Measurements from ENCODE around the gene ERMARD.

ERMARD gene

GRCh38 chr6:169800668-169801395 lies 49.4 kb downstream of the ERMARD start:
- TF ChIP-seq REST (IDR thresholded peaks at IDR 0.05; ENCODE audit: insufficient read depth in 1 of 2, low read depth in 2 of 2, low read length in 2 of 2), result no peak
- no peak for TF ChIP-seq TAF1 (IDR thresholded peaks at IDR 0.05; ENCODE audit: borderline replicate concordance, insufficient read depth, low read length)
- no peak for TF ChIP-seq FOXP2 (optimal IDR thresholded peaks at IDR 0.05; ENCODE audit: borderline replicate concordance, extremely low read depth, extremely low read length, insufficient read depth)
- no peak for TF ChIP-seq SIN3A (IDR thresholded peaks at IDR 0.05; ENCODE audit: borderline replicate concordance, insufficient read depth, low read length)
- TF ChIP-seq POLR2AphosphoS5 (IDR thresholded peaks at IDR 0.05; ENCODE audit: low read depth, low read length), result no peak

- no peak for TF ChIP-seq FOXP2 (optimal IDR thresholded peaks at IDR 0.05; ENCODE audit: borderline replicate concordance, extremely low read depth, extremely low read length, insufficient read depth)
- TF ChIP-seq SIN3A (IDR thresholded peaks at IDR 0.05; ENCODE audit: borderline replicate concordance, insufficient read depth, low read length), result no peak
- TF ChIP-seq TAF1 (IDR thresholded peaks at IDR 0.05; ENCODE audit: borderline replicate concordance, insufficient read depth, low read length), result no peak
- TF ChIP-seq POLR2AphosphoS5 (IDR thresholded peaks at IDR 0.05; ENCODE audit: low read depth, low read length), result no peak
- no peak for TF ChIP-seq REST (IDR thresholded peaks at IDR 0.05; ENCODE audit: insufficient read depth in 1 of 2, low read depth in 2 of 2, low read length in 2 of 2)
These were observed 50.2 kb downstream of the ERMARD start for GRCh38 chr6:169801396-169802160.

- TF ChIP-seq TAF1 (IDR thresholded peaks at IDR 0.05; ENCODE audit: borderline replicate concordance, insufficient read depth, low read length), result no peak
- no peak for TF ChIP-seq REST (IDR thresholded peaks at IDR 0.05; ENCODE audit: insufficient read depth in 1 of 2, low read depth in 2 of 2, low read length in 2 of 2)
- no peak for TF ChIP-seq POLR2AphosphoS5 (IDR thresholded peaks at IDR 0.05; ENCODE audit: low read depth, low read length)
- no peak for TF ChIP-seq SIN3A (IDR thresholded peaks at IDR 0.05; ENCODE audit: borderline replicate concordance, insufficient read depth, low read length)
- TF ChIP-seq FOXP2 (optimal IDR thresholded peaks at IDR 0.05; ENCODE audit: borderline replicate concordance, extremely low read depth, extremely low read length, insufficient read depth), result no peak
These were observed 51.4 kb downstream of the ERMARD start for GRCh38 chr6:169802790-169803189.

GRCh38 chr6:169803271-169803811 lies 51.9 kb downstream of the ERMARD start:
- no peak for TF ChIP-seq FOXP2 (optimal IDR thresholded peaks at IDR 0.05; ENCODE audit: borderline replicate concordance, extremely low read depth, extremely low read length, insufficient read depth)
- no peak for TF ChIP-seq POLR2AphosphoS5 (IDR thresholded peaks at IDR 0.05; ENCODE audit: low read depth, low read length)
- no peak for TF ChIP-seq TAF1 (IDR thresholded peaks at IDR 0.05; ENCODE audit: borderline replicate concordance, insufficient read depth, low read length)
- TF ChIP-seq SIN3A (IDR thresholded peaks at IDR 0.05; ENCODE audit: borderline replicate concordance, insufficient read depth, low read length), result no peak
- no peak for TF ChIP-seq REST (IDR thresholded peaks at IDR 0.05; ENCODE audit: insufficient read depth in 1 of 2, low read depth in 2 of 2, low read length in 2 of 2)

Data from PFSK-1 (cell line).